Measurements from ENCODE around the gene MORN3. TPM values are rescaled to one million over a fixed set of nuclear protein-coding genes. Genes with fewer than 3 reads are reported as not detected.

Gene MORN3
- total and polyA plus RNA-seq, 2 donors (not counting 1 experiment from before 2014, with no cell fraction given) = 0.22 to 1.3 TPM

- Histone ChIP-seq H3K4me1 (ENCODE audit: control insufficient read depth in 2 of 2, insufficient read depth in 2 of 2, low read length in 2 of 2) (peaks cover 19 to 23% of the 10 kb centered on the region in 2 donors), H3K4me2 (replicated peaks; ENCODE audit: low read depth, low read length, poor library complexity, severe bottlenecking) (no peak overlapping the region), H4K20me1 (ENCODE audit: control insufficient read depth, insufficient read depth, low read length, poor library complexity, severe bottlenecking) (no peaks in the 10 kb centered on the region), H3K4me3 (ENCODE audit: control extremely low read depth in 1 of 5, extremely low read depth in 1 of 5, insufficient read depth in 1 of 5, low read depth in 2 of 5, low read length in 4 of 5) (no peak overlapping the region), H3K9me3 (ENCODE audit: control extremely low read depth in 1 of 3, control insufficient read depth in 2 of 3, insufficient read depth in 1 of 3, low read length in 2 of 3) (peaks cover 0 to 5% (median 0%) of the 10 kb centered on the region in 3 donors), H3K79me2 (ENCODE audit: control insufficient read depth, insufficient read depth, low read length) (peaks cover 8% of the 10 kb centered on the region), H3K27ac (ENCODE audit: low read length in 2 of 2) (no peak overlapping the region), H3K9ac (ENCODE audit: low read length) (no peak overlapping the region), H3K27me3 (replicated peaks in 1 of 4; ENCODE audit: control extremely low read depth in 1 of 4, control insufficient read depth in 3 of 4, insufficient read depth in 4 of 4, low read length in 3 of 4) (no peaks in the 10 kb centered on the region), H2AFZ (ENCODE audit: insufficient read depth, low read depth, low read length, poor library complexity, severe bottlenecking) (no peak overlapping the region), H3K36me3 (replicated peaks in 1 of 2; ENCODE audit: control extremely low read depth in 1 of 2, control insufficient read depth in 1 of 2, extremely low read depth in 1 of 2, insufficient read depth in 2 of 2, low read length in 1 of 2) (no peaks in the 10 kb centered on the region)
- no peak for ATAC-seq (ENCODE audit: low read depth)
- DNase-seq = peak; percentile 30
- Mint-ChIP-seq H3K27ac (peak overlapping the region; percentile 10), H3K4me1 (peaks cover 21% of the 10 kb centered on the region), H3K4me3 (no peak overlapping the region), H3K27me3 (no peaks in the 10 kb centered on the region), H3K9me3 (ENCODE audit: insufficient read depth) (no peaks in the 10 kb centered on the region)
- TF ChIP-seq CTCF (IDR thresholded peaks at IDR 0.05) (no peak), EZH2 (IDR thresholded peaks at IDR 0.05; ENCODE audit: borderline replicate concordance, insufficient read depth, low read depth, low read length, poor library complexity, severe bottlenecking) (no peak)
- ChIA-PET CTCF (interaction anchor here (0.5 to 1.0 kb wide), 2 partner anchors 24 to 86 kb away, joined by 3 to 6 read pairs; no protein-coding TSS in a partner anchor), POLR2A (interaction anchor here (0.6 kb wide), 1 partner anchor 492 kb away, joined by 3 read pairs; no protein-coding TSS in a partner anchor)
- intact Hi-C loops (cut with micrococcal nuclease) = no loop called here
- WGBS (ENCODE audit: insufficient coverage) = no CpG with 5 or more reads among the region's 7 CpGs
Measured at GRCh38 chr12:121708313-121709063, 39.0 kb upstream of the MORN3 start.

- DNase-seq = no peak
- Mint-ChIP-seq H3K4me1 (peaks cover 7% of the 10 kb centered on the region), H3K9me3 (ENCODE audit: insufficient read depth) (no peaks in the 10 kb centered on the region), H3K27ac (no peak overlapping the region), H3K27me3 (no peaks in the 10 kb centered on the region), H3K4me3 (no peak overlapping the region)
- H3K27ac ChIP-seq (ENCODE audit: low read length in 2 of 2) = no peak overlapping the region
- H3K27me3 ChIP-seq (replicated peaks in 1 of 4; ENCODE audit: control extremely low read depth in 1 of 4, control insufficient read depth in 3 of 4, insufficient read depth in 4 of 4, low read length in 3 of 4) = no peaks in the 10 kb centered on the region
- no peaks in the 10 kb centered on the region for H4K20me1 ChIP-seq (ENCODE audit: control insufficient read depth, insufficient read depth, low read length, poor library complexity, severe bottlenecking)
- H3K4me3 ChIP-seq (ENCODE audit: control extremely low read depth in 1 of 5, extremely low read depth in 1 of 5, insufficient read depth in 1 of 5, low read depth in 2 of 5, low read length in 4 of 5) = no peak overlapping the region
- POLR2A ChIA-PET = no interaction called here
- H3K36me3 ChIP-seq (replicated peaks in 1 of 2; ENCODE audit: control extremely low read depth in 1 of 2, control insufficient read depth in 1 of 2, extremely low read depth in 1 of 2, insufficient read depth in 2 of 2, low read length in 1 of 2) = no peaks in the 10 kb centered on the region
- no peak for ATAC-seq (ENCODE audit: low read depth)
- H3K4me1 ChIP-seq (ENCODE audit: control insufficient read depth in 2 of 2, insufficient read depth in 2 of 2, low read length in 2 of 2) = peaks cover 7 to 8% of the 10 kb centered on the region in 2 donors
- CTCF ChIA-PET = interaction anchor here (0.9 to 8.4 kb wide), 2 partner anchors 36 to 69 kb away, joined by 3 to 75 read pairs; no protein-coding TSS in a partner anchor
- H3K79me2 ChIP-seq (ENCODE audit: control insufficient read depth, insufficient read depth, low read length) = no peaks in the 10 kb centered on the region
- peaks cover 0 to 5% (median 0%) of the 10 kb centered on the region in 3 donors for H3K9me3 ChIP-seq (ENCODE audit: control extremely low read depth in 1 of 3, control insufficient read depth in 2 of 3, insufficient read depth in 1 of 3, low read length in 2 of 3)
- no peak for TF ChIP-seq EZH2 (IDR thresholded peaks at IDR 0.05; ENCODE audit: borderline replicate concordance, insufficient read depth, low read depth, low read length, poor library complexity, severe bottlenecking)
- TF ChIP-seq CTCF (IDR thresholded peaks at IDR 0.05) = no peak
- no peak overlapping the region for H3K4me2 ChIP-seq (replicated peaks; ENCODE audit: low read depth, low read length, poor library complexity, severe bottlenecking)
- H2AFZ ChIP-seq (ENCODE audit: insufficient read depth, low read depth, low read length, poor library complexity, severe bottlenecking) = no peak overlapping the region
- no peak overlapping the region for H3K9ac ChIP-seq (ENCODE audit: low read length)
- intact Hi-C loops (cut with micrococcal nuclease) = no loop called here
Measured at GRCh38 chr12:121705514-121705913, 36.1 kb upstream of the MORN3 start.

Measured in B cell (primary cell).